ENCODE measurements around the gene NFIC.
"Not testable (repeated sequence)": the region's sequence is repeated elsewhere in the genome, so short reads cannot be mapped to it uniquely, and the experiment has no call there.

Gene NFIC

DNA sequence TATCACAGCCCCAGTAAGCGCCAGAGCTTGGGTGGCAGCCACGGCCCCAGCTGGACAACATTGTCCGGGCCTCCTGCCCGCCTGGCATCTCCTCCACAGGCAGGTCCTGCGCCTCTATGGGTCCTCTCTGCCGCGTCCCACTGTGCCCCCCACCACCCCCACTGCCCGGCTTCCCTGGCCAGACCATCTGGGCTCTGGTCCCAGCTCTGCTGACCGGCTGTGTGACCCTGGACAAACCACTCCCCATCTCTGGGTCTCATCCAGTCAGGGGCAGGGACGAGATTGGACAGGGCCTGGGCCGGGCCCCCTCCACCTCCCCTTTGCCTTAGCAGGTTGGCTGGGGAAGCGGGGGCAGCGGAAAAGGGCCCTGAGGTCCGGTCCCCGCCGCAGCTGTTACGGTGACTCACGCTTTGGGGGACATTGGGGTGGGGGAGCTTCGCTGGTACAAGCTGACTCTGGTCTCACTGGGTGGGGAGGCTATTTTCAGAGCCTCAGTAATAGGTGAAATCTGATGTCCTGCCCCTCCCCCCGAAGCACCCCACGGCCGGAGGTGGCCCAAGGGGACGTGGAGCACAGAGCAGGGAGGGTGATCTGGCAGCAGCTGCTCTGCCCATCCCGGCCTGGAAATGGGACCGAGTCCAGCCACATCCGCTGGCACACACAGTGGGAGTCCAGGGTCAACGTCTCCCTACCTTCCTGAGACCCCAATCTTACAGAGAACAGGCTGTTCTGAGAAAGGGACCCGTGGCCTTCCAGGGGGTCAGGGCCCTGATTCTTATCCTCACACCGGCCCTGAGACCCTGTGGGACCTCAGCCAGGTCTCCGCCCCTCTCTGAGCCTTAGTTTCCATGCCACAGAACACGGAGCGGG lies 9.1 kb downstream of the NFIC start:
- DNase-seq, result no peak

DNA sequence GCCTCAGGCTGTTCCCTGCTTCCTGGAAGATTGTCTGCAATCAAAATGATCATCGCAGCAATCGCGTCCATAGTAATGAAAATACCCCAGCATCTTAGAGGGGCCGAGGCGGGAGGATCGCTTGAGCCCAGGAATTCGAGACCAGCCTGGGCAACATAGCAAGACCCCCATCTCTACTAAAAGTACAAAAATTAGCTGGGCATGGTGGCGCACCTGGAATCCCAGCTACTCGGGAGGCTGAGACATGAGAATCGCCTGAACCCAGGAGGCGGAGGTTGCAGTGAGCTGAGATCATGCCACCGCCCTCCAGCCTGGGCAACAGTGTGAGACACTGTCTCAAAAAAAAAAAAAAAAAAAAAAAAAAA lies 9.7 kb downstream of the NFIC start:
- not testable (repeated sequence) for DNase-seq

DNA sequence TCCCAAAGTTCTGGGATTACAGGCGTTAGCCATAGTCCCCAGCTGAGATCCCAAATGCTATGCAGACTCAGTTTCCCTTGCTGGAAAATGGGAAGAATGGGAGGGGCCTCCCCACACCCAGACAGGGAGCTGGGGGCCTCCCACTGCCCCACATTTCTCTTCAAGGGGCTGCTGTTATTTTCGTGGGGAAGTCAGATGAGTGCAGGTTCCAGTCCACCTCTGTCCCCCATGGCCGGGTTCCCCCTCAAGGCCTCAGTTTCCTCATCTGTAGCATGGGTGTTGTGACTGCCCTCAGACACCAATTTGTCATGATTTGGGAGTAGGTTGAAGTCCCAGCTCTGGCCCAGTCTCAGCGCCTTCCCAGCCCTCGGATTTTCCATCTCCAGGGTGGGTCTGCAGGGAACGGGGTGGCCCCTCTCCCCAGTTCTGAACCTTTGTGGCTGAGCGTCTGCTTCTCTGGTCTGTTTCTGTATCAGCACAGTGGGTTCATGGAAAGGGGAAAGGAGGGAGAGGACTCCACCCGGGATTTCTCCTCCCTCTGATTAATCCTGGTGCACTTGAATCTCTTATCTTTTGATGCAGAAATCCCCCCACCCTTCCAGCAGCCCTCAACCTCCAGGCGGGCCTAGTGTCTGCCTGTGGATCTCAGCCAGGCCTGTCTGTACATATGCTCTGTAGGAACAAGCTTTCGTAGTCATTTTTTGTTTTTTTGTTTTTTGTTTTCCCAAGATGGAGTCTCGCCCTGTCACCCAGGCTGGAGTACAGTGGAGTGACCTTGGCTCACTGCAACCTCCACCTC lies 12.2 kb downstream of the NFIC start:
- no peak for DNase-seq

DNA sequence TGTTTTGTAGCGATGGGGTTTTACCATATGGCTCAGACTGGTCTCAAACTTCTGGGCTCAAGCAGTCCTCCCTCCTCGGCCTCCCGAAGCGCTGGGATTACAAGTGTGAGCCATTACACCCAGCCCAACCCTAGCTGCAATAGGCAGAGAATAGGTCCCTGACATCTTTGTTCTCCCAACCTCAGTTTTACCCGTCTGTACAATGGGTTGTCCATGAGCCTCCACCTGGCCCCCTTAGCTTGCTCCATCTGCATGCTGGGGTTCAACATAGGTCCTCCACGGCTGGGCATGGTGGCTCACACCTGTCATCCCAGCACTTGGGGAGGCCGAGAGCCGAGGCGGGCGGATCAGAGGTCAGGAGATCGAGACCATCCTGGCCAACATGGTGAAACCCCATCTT lies 14.4 kb downstream of the NFIC start:
- DNase-seq, result no peak

DNA sequence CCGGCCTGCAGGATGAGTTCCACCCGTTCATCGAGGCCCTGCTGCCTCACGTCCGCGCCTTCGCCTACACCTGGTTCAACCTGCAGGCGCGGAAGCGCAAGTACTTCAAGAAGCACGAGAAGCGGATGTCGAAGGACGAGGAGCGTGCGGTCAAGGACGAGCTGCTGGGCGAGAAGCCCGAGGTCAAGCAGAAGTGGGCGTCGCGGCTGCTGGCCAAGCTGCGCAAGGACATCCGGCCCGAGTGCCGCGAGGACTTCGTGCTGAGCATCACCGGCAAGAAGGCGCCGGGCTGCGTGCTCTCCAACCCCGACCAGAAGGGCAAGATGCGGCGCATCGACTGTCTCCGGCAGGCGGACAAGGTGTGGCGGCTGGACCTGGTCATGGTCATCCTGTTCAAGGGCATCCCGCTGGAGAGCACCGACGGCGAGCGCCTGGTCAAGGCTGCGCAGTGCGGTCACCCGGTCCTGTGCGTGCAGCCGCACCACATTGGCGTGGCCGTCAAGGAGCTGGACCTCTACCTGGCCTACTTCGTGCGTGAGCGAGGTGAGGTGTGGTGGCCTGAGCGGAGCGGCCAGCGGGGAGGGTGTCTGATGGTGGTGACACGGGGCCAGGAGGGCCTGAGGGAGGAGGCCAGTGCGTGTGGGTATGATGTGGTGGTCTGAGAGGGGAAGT lies 15.5 kb downstream of the NFIC start:
- DNase-seq, result no peak

DNA sequence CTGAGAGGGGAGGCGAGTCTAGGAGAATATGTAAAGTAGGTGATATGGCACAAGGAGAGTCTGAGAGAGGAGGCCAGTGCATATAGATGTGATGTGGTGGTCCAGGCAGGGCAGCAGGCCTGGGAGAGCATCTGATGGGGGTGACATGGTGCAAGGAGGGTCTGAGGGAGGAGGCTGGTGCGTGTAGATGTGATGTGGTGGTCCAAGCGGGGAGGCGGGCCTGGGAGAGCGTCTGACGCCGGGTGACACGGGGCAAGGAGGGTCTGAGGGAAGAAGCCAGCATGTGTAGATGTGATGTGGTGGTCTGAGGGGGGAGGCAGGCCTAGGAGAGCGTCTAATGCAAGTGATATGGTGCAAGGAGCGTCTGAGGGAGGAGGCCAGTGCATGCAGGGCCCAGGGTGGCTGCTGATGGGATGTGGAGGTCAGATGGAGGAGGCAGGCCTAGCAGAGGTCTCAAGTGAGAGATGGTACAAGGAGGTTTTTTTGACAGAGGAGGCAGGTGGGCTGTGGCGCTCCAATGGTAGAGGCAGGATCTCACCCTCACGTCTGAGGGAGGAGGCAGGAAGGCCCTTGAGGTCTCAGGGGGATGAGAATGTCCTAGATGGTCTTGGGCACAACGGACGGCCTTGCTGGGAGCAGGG lies 16.2 kb downstream of the NFIC start:
- no peak for DNase-seq

DNA sequence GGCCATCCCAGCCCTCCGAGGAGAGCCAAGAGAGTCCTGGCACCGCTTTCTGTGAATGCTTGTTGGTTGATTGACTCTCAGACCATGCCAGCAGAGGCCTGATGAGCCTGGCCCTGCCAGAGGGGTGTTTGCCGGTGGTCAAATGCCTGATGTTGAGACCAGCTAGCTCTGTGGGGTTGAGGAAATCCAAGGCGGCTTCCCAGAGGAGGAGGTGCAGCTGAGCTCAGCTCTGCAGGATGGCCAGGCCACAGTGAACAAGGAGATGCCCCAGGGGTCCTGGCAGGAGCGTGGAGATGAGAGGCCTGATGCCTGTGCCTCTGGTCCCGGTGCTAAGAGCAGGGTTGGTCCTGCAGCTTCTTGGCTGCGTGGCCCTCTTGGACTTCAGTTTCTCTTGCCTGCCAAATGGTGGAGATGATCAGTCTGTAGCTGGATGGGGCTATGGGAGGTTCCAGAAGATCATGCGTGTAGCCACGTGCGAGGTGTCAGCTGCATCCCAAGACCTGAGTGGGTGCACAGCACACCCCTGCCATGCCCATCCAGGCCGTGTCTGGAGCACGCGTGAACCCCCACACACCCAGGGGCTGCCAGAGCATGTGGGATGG lies 16.8 kb downstream of the NFIC start:
- DNase-seq, result no peak

DNA sequence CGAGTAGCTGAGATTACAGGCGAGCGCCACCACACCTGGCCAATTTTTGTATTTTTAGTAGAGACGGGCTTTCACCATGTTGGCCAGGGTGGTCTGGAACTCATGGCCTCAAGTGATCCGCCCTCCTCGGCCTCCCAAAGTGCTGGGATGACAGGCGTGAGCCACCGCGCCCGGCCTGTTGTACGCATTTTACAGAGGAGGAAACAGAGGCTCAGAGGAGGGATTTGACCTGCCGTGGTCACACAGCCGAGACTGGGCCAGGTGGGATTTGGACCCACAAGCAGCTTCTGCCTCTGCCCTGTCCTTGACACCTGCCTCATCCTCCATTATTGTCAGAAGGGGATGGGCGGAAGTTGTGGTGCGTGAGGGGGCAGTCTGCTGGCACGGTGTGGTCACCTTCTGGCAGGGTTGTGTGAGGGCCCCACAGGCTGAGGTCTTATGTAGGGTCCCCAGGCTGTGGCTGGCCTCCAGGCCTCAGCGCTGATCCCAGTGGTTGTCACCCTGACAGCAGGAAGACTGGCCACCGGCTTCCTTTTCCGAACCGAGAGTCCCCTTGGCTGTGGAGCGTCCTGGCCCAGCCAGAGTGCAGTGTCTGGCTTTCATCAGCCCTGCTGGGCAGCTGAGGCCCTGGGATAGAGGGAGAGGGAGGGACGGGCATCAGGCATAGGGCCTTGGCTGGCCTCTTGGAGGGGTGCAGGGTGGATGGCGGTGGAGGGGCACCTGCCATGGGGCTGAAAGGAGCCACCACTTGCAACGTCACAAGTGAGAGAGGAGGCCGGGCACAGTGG lies 20.3 kb downstream of the NFIC start:
- DNase-seq, result no peak

DNA sequence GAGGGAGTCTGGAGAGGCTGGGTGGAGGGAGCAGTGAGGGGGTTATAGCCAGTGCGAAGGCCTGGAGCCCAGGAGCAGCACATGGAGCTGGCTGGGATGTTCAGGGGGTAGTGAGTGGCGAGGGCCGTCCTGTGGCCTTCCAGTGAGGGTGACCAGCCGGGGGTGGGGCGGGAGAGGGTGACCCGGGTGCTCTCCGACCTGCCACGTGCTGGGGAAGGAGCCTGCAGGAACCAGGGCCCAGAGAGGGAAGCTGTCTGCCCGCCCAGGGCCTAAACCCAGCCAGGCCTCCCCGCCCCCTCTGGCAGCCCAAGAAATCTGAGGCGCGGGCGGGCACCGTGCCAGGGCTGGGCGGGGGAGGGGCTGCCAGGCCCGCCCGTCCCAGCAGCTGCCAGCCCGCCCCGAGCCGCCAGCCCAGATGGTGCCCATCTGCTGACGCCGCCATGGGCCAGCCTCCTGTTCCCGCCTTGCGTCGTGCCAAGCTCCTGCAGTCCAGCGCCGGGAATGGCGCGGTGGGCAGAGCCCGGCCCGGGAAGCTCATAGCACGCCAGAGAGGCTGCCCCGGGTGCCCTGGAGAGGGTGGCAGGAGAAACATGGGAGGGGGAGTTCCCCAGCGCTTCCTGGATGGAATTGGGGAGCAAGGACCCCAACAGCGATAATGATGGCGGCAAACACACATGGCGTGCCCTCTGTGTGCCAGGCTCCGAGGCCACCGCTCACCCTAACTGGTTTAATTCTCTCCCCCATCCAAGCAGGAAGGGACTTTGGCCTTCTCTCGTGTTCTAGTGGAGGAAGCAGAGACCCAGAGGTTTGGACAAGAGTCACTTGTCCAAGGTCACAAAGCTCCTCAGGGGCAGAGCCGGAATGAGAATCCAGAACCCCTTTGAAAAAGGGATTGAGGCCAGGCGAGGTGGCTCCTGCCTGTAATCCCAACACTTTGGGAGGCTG lies 21.5 kb downstream of the NFIC start:
- no peak for DNase-seq

DNA sequence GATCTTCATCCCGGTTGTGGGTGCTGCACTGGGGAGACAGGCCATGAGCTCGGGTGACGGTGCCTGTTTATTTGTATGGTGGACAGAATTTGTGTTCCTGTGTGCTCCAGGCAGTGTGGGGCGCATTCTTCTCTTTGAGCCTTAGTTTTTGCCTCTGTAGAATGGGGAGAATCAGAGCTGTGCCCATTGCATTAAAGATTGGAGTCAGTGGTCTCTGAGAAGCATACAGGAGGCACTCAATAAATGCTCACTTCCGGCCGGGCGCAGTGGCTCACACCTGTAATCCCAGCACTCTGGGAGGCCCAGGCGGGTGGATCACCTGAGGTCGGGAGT lies 23.0 kb downstream of the NFIC start:
- no peak for DNase-seq

DNA sequence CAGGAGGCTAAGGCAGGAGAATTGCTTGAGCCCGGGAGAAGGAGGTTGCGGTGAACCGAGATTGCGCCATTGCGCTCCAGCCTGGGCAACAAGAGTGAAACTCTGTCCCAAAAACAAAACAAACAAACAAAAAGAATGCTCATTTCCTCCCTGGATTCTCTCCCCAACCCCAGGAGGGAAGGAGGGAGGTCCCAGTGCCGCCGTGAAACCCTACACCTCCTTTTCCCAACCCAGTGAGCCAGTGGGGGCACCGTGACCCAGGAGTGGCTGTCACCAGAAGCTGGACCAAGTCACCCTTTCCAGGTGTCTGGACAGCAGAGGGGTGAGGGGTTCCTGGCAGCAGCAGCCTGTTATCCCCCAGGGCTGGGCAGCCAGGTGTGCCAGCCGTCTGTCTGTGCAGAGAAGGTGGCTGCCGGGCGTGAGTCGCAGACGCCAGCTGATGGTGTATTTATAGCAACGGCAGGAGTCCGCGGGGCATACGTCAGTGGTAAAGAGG lies 23.5 kb downstream of the NFIC start:
- no peak for DNase-seq

DNA sequence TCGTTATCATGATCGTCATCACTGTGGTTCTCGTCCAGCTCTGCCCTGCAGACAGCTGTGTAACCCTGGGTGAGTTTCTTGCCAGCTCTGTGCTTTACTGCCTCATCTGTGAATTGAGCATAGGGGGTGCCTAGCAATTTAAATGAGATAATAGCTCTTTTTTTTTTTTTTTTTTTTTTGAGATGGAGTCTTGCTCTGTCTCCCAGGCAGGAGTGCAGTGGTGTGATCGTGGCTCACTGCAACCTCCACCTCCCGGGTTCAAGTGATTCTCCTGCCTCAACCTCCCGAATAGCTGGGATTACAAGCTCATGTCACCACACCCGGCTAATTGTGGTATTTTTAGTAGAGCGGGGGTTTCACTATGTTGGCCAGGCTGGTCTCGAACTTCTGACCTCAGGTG lies 25.5 kb downstream of the NFIC start:
- not testable (repeated sequence) for DNase-seq

DNA sequence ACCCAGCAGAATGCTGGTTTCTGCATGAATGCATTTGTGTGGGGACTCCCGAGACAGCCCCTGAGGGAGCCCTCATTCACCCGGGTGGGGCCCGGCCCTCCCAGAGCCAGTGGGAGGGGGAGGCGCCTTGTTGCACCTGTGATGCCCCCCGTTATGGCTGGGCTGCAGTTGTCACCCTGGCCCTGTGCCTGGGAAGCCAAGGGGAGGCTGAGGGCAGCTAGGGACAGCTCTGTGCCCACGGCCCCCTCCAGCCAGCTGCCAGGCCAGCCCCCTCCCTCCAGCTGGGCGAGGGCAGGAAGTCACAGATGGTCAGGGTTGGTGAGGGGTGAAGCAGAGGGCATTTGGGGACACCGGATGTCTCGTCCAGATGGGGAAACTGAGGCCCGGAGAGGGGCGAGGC lies 26.1 kb downstream of the NFIC start:
- DNase-seq, result no peak

DNA sequence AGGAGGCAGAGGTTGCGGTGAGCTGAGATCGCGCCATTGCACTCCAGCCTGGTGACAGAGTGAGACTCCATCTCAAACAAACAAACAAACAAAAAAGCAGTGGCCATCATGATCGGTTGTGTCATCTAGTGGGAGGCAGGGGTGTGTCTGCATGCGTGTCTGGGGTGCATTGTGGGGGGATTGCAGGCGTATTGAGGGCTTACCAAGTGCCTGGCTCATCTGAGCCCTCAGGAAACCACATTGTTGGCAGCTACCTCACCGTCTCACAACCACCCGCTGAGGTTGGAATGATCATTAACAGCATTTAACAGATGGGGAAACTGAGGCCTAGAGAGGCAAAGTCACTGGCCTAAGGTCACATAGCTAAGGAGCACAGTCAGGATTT lies 30.5 kb downstream of the NFIC start:
- no peak for DNase-seq

DNA sequence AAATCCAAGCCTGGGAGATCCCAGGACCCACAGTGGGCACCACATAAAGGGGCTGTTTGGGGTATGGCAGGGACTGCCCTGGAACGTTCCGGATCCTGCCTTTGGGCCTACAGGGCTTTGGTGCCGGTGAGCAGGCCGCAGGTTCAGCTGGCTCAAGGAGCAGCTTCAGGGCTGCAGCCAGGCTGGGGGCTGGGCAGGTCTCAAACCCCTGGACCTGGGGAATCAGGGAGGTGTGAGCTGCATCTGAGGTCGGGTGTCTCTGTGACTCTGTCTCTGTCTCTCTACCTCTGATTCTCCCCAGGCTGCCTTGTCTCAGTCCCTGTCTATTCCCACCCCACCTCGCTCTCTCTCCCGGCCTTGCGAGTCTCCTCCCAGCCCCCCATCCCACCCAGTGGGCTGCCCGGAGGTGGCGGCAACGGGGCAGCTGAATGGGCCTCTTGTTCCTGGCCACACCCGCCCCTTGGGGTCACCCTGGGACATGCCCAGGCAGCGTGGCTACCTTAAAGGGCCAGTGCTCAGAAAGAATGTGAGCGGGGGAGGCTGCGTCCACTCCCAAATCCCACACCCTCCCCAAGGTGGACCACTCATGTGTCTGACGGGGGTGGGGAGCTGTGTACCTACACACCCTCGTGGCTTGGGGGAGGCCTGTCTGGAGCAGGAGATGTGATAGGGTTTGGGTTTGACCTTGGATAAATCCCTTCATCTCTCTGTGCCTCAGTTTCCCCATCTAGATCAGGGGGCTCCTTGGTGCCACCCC lies 31.1 kb downstream of the NFIC start:
- no peak for DNase-seq

DNA sequence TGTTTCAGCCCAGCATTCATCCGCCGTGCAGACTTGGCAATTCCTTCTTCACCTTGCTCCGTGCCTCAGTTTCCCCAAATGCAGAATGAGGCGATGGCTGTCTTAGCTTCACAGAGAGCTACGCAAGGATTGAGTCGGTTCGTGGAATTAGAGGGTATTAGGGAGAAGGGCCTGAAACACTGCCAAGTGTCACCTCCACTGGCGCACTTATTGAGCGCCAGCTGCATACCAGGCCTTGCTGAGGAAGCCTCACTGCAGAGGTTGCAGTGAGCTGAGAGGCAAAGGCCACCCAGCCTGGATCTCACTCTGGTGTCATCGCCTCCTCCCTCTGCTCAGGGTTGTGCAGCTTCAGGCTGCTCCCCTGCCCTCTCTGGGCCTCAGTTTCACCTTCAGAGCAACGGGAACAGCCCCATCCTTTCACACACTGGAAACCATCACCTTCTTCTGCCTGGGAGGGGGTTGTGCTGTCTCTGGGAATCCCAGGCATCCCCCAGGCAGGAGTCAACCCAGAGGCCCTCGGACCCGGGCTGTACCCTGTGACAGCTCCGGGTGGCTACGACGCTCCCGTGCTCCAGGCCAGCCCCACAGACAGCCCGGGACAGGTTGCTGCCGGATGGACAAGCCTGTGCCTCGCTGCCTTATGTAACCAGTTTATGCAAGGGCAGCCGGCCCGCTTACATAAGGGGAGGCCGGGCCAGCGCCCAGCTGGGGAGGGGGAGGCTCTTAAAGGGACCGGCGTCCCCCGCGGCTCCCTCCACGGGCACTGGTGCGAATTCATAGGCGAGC lies 31.9 kb downstream of the NFIC start:
- DNase-seq, result no peak

DNA sequence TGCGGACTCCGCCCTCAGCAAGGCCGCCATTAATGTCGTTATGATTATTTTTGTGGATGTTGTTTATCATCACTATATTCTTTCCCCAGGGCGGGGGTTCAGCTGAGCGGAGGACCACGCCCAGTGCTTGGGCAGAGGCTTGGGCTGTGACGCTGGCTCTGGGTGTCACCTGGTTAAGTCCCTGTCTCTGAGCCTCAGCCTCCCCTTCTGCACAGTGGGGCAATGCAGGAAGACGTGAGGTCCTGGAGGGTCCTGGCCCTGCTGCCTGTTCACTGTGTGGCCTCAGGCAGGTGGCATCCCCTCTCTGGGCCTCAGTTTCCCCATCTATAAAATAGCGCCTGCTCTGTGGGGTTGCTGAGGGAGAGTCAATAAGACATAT lies 32.5 kb downstream of the NFIC start:
- no peak for DNase-seq

DNA sequence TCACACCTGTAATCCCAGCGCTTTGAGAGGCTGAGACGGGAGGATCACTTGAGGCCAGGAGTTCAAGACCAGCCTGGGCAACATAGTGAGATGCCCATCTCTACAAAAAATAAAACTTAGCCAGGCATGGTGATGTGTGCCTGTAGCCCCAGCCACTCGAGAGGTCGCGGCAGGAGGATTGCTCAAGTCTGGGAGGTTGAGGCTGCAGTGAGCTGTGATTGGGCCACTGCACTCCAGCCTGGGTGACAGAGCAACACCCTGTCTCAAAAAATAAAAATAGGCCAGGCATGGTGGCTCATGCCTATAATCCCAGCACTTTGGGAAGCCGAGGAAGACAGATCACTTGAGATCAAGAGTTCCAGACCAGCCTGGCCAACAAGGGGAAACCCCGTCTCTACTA lies 32.9 kb downstream of the NFIC start:
- DNase-seq, result not testable (repeated sequence)
